Urinary bladder (tissue), 4 donors: ENCODE results near the gene RPLP2. TPM values are rescaled to one million over a fixed set of nuclear protein-coding genes. Genes with fewer than 3 reads are reported as not detected.
A peak's percentile ranks its signal among the peaks of the same experiment; 100 is the strongest.

Experiments used
- DNase-seq: peaks from one replicate; pipeline ENCODE4 v3.0.0-alpha.2; 2015; ENCODE audit errors: extremely low spot score
- H3K27ac ChIP-seq: one replicate; pipeline ENCODE4 v1.5.1; 2013; ENCODE audit warnings: low read depth, mild to moderate bottlenecking, moderate library complexity
- H3K36me3 ChIP-seq: one replicate; pipeline ENCODE4 v1.6.1; 2013; ENCODE audit warnings: mild to moderate bottlenecking, moderate library complexity; ENCODE audit not compliant: insufficient read depth
- H3K4me1 ChIP-seq: one replicate; pipeline ENCODE4 v1.6.1; 2013; ENCODE audit warnings: mild to moderate bottlenecking, moderate library complexity; ENCODE audit not compliant: insufficient read depth
- H3K4me3 ChIP-seq: one replicate; pipeline ENCODE4 v1.5.1; 2013; ENCODE audit warnings: low read depth, low read length
- WGBS: extraction: QIAGEN DNeasy Blood & Tissue Kit; methylation state at CpG from one replicate; pipeline ENCODE4 v1.1.7; 2013; 5-methylcytosine and 5-hydroxymethylcytosine counted together
- polyA plus RNA-seq: library from polyadenylated mRNA; stranded (reverse); fragments of 200-250 nt; gene quantifications from one replicate; pipeline ENCODE4 v1.2.3, GENCODE V29; 2013
- total RNA-seq: library from RNA; depleted of rRNA; stranded (reverse); fragments of >200 nt; gene quantifications from one replicate; pipeline ENCODE4 v1.2.3, GENCODE V29; 2014
- donor health status: healthy with polysubstance abuse.
- donor health status: healthy.

RPLP2 gene
- total and polyA plus RNA-seq, 2 donors: 189 to 1,859 TPM

GRCh38 chr11:832529-833113 lies 22.9 kb downstream of the RPLP2 start, which contains the start of gene CD151:
Gene CD151 (plus strand): TSS chr11:832952. CDS start chr11:836070, 3,118 bp downstream.
- peaks cover 2% of the 10 kb centered on the region for H3K4me1 ChIP-seq
- no peaks in the 10 kb centered on the region for H3K36me3 ChIP-seq
- peak within 1 kb of the TSS; percentile 60 for H3K27ac ChIP-seq
- 3% methylated on average over 62 of the region's 67 CpGs for WGBS
- no peak for DNase-seq
- peak within 1 kb of the TSS; percentile 67 for H3K4me3 ChIP-seq

- WGBS: 1% methylated on average over 55 of the region's 55 CpGs
- Histone ChIP-seq H3K4me3 (peak overlapping the region; percentile 67), H3K4me1 (peaks cover 2% of the 10 kb centered on the region), H3K36me3 (no peaks in the 10 kb centered on the region), H3K27ac (peak overlapping the region; percentile 60)
- no peak for DNase-seq
Measured at GRCh38 chr11:833114-833791, 23.5 kb downstream of the RPLP2 start.

- WGBS: 51% methylated on average over 9 of the region's 9 CpGs
Measured at GRCh38 chr11:833849-834311, 24.1 kb downstream of the RPLP2 start.

GRCh38 chr11:834371-835316 lies 24.9 kb downstream of the RPLP2 start:
- DNase-seq: no peak
- Histone ChIP-seq H3K4me3 (no peak overlapping the region), H3K4me1 (peaks cover under 1% of the 10 kb centered on the region), H3K36me3 (no peaks in the 10 kb centered on the region), H3K27ac (peak overlapping the region; percentile 46)
- WGBS: 42% methylated on average over 31 of the region's 31 CpGs

More at GRCh38 chr11:833849-834311, 24.1 kb downstream of the RPLP2 start:
- H3K36me3 ChIP-seq: no peaks in the 10 kb centered on the region
- DNase-seq: no peak
- peak overlapping the region; percentile 60 for H3K27ac ChIP-seq
- peaks cover 2% of the 10 kb centered on the region for H3K4me1 ChIP-seq
- peak overlapping the region; percentile 67 for H3K4me3 ChIP-seq

- no peaks in the 10 kb centered on the region for H3K36me3 ChIP-seq
- 93% methylated on average over 14 of the region's 14 CpGs for WGBS
- no peak for DNase-seq
- H3K27ac ChIP-seq: no peak overlapping the region
- no peaks in the 10 kb centered on the region for H3K4me1 ChIP-seq
- H3K4me3 ChIP-seq: no peak overlapping the region
Measured at GRCh38 chr11:836274-836673, 26.5 kb downstream of the RPLP2 start.

GRCh38 chr11:836700-837099 lies 26.9 kb downstream of the RPLP2 start:
- Histone ChIP-seq H3K4me3 (no peak overlapping the region), H3K4me1 (no peaks in the 10 kb centered on the region), H3K36me3 (no peaks in the 10 kb centered on the region), H3K27ac (no peak overlapping the region)
- WGBS: 88% methylated on average over 9 of the region's 9 CpGs
- no peak for DNase-seq

GRCh38 chr11:837189-837989 lies 27.6 kb downstream of the RPLP2 start:
- Histone ChIP-seq H3K4me3 (no peak overlapping the region), H3K4me1 (no peaks in the 10 kb centered on the region), H3K27ac (no peak overlapping the region), H3K36me3 (no peaks in the 10 kb centered on the region)
- 84% methylated on average over 22 of the region's 22 CpGs for WGBS
- DNase-seq: no peak

GRCh38 chr11:837990-838307 lies 28.2 kb downstream of the RPLP2 start:
- no peak for DNase-seq
- H3K27ac ChIP-seq: no peak overlapping the region
- H3K36me3 ChIP-seq: no peaks in the 10 kb centered on the region
- H3K4me1 ChIP-seq: no peaks in the 10 kb centered on the region
- no peak overlapping the region for H3K4me3 ChIP-seq
- 71% methylated on average over 8 of the region's 8 CpGs for WGBS

GRCh38 chr11:838441-839279 lies 28.9 kb downstream of the RPLP2 start:
- 41% methylated on average over 17 of the region's 17 CpGs for WGBS
- Histone ChIP-seq H3K4me1 (no peaks in the 10 kb centered on the region), H3K36me3 (no peaks in the 10 kb centered on the region), H3K27ac (no peak overlapping the region), H3K4me3 (no peak overlapping the region)
- no peak for DNase-seq

- H3K4me1 ChIP-seq: no peaks in the 10 kb centered on the region
- no peak overlapping the region for H3K4me3 ChIP-seq
- no peaks in the 10 kb centered on the region for H3K36me3 ChIP-seq
- H3K27ac ChIP-seq: no peak overlapping the region
- DNase-seq: no peak
- 88% methylated on average over 5 of the region's 5 CpGs for WGBS
Measured at GRCh38 chr11:839280-839623, 29.5 kb downstream of the RPLP2 start.

GRCh38 chr11:839875-840617 lies 30.3 kb downstream of the RPLP2 start:
- H3K27ac ChIP-seq: no peak overlapping the region
- H3K36me3 ChIP-seq: no peaks in the 10 kb centered on the region
- no peak overlapping the region for H3K4me3 ChIP-seq
- 73% methylated on average over 25 of the region's 25 CpGs for WGBS
- DNase-seq: no peak
- no peaks in the 10 kb centered on the region for H3K4me1 ChIP-seq

GRCh38 chr11:841981-842369 lies 32.2 kb downstream of the RPLP2 start:
- peak overlapping the region; percentile 89 for H3K4me3 ChIP-seq
- WGBS: under 1% methylated on average over 27 of the region's 27 CpGs
- H3K36me3 ChIP-seq: no peaks in the 10 kb centered on the region
- H3K27ac ChIP-seq: peak overlapping the region; percentile 89
- no peak for DNase-seq
- no peaks in the 10 kb centered on the region for H3K4me1 ChIP-seq
